HL-60 (cell line): ENCODE results near the gene TNIK.

Source experiments
- DNase-seq, 2 experiments: peaks; one replicate each; pipeline ENCODE4 v3.0.0-alpha.2; 2010 to 2020; ENCODE audit warnings: low read depth in 1 of 2, low spot score in 1 of 2
- H3K27ac ChIP-seq: fragments of 250-450 bp; sonication (Bioruptor Pico); replicated peaks from 2 replicates; pipeline ENCODE4 v1.5.1; 2020; ENCODE audit warnings: mild to moderate bottlenecking, moderate library complexity
- H3K27me3 ChIP-seq: fragments of 250-450 bp; sonication (Bioruptor Pico); 2 replicates; pipeline ENCODE4 v1.5.1; 2021; ENCODE audit warnings: mild to moderate bottlenecking, moderate library complexity; ENCODE audit not compliant: insufficient read depth, poor library complexity, severe bottlenecking
- H3K4me3 ChIP-seq: replicated peaks from 2 replicates; pipeline ENCODE4 v1.5.1; 2011; ENCODE audit warnings: mild to moderate bottlenecking, control low read depth, low read length; ENCODE audit not compliant: insufficient read depth
- GABPA ChIP-seq: IDR thresholded peaks from 2 replicates; pipeline ENCODE4 v1.6.1; 2012; ENCODE audit warnings: low read depth
- POLR2AphosphoS5 ChIP-seq: IDR thresholded peaks from 2 replicates; pipeline ENCODE4 v1.6.1; 2012; ENCODE audit warnings: low read depth
- SPI1 ChIP-seq: IDR thresholded peaks from 2 replicates; pipeline ENCODE4 v1.6.1; 2012; ENCODE audit warnings: low read depth, mild to moderate bottlenecking, borderline replicate concordance
- TF ChIP-seq, protein P1 (sequence below): IDR thresholded peaks from 2 replicates; pipeline ENCODE4 v1.6.1; 2012; ENCODE audit warnings: low read depth; ENCODE audit not compliant: insufficient replicate concordance
- TF ChIP-seq, protein P2 (sequence below): IDR thresholded peaks from one replicate; pipeline ENCODE4 v1.5.1; 2011; ENCODE audit warnings: low read length, control low read depth, inconsistent platforms; ENCODE audit not compliant: insufficient read depth

The TNIK gene

DNA sequence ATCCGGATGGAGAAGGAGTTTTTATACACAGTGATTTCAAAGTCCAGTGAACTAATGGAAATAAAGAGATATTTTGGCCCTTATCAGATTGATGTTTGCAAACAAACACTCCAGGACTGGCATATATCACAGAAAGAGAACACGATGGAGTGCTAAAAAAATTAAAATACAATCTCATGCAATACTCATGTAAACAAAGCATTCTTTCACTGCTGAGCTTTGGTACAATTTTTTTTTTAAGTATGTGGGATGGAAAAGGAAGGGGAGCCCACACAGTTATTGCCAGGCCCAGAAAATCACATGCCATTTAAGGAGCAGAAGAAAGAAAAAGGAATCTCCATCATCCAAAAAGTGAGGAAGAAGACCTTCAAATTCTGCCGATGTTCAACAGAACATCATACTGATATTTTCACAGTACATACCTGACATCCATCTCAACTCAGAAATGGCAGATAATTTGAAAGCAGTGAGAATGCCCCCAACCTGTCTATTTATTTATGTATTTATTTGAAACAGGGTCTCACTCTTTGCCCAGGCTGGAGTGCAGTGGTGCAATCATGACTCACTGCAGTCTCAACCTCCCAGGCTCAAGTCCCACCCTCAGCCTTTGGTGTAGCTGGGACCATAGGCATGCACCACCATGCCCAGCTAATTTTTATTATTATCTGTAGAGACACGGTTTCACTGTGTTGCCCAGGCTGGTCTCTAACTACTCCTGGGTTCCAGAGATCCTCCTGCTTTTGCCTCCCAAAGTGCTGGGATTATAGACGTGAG, 326.2 kb downstream of the TNIK start:
- no peak for DNase-seq
- Histone ChIP-seq H3K27ac (no peak overlapping the region), H3K27me3 (peaks cover 3% of the 10 kb centered on the region), H3K4me3 (no peak overlapping the region)
- TF ChIP-seq POLR2AphosphoS5 (no peak), SPI1 (no peak)
- TF ChIP-seq, protein P1, sequence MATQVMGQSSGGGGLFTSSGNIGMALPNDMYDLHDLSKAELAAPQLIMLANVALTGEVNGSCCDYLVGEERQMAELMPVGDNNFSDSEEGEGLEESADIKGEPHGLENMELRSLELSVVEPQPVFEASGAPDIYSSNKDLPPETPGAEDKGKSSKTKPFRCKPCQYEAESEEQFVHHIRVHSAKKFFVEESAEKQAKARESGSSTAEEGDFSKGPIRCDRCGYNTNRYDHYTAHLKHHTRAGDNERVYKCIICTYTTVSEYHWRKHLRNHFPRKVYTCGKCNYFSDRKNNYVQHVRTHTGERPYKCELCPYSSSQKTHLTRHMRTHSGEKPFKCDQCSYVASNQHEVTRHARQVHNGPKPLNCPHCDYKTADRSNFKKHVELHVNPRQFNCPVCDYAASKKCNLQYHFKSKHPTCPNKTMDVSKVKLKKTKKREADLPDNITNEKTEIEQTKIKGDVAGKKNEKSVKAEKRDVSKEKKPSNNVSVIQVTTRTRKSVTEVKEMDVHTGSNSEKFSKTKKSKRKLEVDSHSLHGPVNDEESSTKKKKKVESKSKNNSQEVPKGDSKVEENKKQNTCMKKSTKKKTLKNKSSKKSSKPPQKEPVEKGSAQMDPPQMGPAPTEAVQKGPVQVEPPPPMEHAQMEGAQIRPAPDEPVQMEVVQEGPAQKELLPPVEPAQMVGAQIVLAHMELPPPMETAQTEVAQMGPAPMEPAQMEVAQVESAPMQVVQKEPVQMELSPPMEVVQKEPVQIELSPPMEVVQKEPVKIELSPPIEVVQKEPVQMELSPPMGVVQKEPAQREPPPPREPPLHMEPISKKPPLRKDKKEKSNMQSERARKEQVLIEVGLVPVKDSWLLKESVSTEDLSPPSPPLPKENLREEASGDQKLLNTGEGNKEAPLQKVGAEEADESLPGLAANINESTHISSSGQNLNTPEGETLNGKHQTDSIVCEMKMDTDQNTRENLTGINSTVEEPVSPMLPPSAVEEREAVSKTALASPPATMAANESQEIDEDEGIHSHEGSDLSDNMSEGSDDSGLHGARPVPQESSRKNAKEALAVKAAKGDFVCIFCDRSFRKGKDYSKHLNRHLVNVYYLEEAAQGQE = no peak

GRCh38 chr3:171133337-171133736, 326.9 kb downstream of the TNIK start:
- H3K27ac ChIP-seq = no peak overlapping the region
- TF ChIP-seq POLR2AphosphoS5 (no peak), SPI1 (no peak), GABPA (no peak)
- TF ChIP-seq, protein P1 = no peak
- TF ChIP-seq, protein P2, sequence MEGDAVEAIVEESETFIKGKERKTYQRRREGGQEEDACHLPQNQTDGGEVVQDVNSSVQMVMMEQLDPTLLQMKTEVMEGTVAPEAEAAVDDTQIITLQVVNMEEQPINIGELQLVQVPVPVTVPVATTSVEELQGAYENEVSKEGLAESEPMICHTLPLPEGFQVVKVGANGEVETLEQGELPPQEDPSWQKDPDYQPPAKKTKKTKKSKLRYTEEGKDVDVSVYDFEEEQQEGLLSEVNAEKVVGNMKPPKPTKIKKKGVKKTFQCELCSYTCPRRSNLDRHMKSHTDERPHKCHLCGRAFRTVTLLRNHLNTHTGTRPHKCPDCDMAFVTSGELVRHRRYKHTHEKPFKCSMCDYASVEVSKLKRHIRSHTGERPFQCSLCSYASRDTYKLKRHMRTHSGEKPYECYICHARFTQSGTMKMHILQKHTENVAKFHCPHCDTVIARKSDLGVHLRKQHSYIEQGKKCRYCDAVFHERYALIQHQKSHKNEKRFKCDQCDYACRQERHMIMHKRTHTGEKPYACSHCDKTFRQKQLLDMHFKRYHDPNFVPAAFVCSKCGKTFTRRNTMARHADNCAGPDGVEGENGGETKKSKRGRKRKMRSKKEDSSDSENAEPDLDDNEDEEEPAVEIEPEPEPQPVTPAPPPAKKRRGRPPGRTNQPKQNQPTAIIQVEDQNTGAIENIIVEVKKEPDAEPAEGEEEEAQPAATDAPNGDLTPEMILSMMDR = no peak
- no peak overlapping the region for H3K4me3 ChIP-seq
- peaks cover 3% of the 10 kb centered on the region for H3K27me3 ChIP-seq
- no peak for DNase-seq

DNA sequence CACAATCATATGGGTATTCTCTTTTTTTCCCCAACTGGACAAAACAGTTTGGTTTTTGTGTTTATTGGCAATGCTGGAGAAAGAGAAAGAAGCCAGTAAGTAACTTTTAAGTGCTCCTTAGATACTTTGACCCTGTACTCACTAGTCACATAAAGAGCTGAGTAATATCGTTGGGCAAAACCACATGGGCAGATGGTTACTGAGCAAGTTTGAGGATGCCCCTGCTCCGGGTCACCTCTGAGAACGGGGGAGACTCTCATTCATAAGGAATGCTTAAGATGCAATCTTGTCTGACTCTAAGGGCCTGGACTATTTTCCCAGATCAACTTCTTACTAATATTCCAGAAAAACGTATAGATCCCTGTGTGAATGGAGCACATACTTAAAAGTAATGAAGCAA, 327.3 kb downstream of the TNIK start:
- Histone ChIP-seq H3K4me3 (no peak overlapping the region), H3K27ac (no peak overlapping the region), H3K27me3 (peaks cover 3% of the 10 kb centered on the region)
- no peak for DNase-seq
- TF ChIP-seq POLR2AphosphoS5 = no peak
- TF ChIP-seq, protein P1 = no peak
- TF ChIP-seq, protein P2 = no peak
